Activated CD8-positive, alpha-beta memory T cell treated with anti-CD3 and anti-CD28 coated beads for 48 hours (primary cell): ENCODE data around the gene BEAN1.

Experiments used
- DNase-seq, 3 experiments: peaks; one replicate each; pipeline ENCODE4 v3.0.0-alpha.2; 2020; ENCODE audit warnings: low read depth in 2 of 3, low spot score in 2 of 3

Gene BEAN1

DNA sequence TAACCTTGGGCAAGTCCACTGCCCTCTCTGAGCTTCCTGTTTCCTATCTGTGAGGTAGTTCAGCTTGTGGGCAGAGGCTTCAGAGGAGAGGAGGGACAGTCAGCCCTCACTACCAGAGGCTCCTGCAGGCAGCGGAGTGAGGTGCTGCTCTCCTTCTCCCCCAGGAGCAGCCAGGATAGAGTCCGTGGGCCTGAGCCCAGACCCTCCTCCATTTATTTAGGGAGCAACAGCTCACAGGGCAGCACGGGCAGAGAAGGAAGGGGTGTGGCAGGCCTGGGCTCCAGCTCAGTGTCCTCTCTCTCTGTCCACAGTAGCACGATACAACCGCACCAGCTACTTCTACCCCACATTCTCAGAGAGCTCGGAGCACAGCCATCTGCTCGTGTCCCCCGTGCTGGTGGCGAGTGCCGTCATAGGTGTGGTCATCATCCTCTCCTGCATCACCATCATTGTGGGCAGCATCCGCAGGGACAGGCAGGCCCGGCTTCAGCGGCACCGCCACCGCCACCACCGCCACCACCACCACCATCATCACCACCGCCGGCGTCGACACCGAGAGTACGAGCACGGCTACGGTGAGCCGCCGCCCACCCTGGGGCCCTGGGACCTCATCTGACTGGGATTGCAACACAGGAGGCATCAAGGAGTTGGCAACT lies 42.3 kb downstream of the BEAN1 start:
- no peak for DNase-seq

DNA sequence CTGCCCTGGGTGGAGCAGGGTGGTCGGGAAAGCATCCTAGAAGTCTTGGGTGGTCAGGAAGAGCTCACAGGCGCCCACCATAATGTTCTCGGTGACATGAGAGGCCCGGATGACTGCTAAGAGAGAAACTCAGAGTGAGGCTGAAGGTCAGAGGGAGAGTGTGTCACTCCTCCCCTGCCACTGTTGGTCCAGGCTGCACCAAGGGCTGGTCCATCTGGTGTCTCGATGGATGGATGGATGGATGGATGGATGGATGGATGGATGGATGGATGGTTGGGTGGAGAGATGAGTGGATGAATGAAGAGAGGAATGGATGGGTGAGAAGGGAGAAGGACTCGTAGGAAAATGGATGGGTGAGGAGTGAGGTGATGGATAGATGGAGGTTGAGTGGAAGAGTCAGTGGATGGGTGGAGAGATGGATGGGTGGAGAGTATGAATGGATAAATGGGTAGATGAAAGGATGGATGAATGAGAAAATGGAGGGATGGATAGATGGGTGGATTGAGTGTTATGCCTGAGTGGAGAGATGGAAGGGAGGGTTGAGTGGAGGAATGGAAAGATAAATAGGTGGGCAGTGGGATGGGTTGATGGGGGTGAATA lies 43.0 kb downstream of the BEAN1 start:
- DNase-seq, result no peak

DNA sequence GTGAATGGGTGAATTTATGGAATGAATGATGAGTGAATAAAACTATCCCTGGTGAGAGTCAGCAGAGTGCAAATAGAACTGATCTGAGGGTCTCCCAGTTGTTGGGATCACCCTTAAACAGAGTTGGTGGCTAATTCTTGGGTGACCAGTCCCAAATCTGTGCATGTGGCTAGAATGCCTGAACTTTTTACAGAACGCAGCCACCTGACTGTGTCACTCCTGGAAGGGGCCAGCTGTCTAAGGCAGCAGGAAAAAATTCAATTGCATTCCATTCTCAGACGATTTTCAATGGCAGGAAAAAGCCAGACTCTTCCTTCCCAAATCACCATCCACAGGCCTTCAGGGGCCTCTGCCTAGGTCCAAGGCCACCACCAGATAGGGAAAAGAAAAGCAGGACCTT lies 43.5 kb downstream of the BEAN1 start:
- no peak for DNase-seq

DNA sequence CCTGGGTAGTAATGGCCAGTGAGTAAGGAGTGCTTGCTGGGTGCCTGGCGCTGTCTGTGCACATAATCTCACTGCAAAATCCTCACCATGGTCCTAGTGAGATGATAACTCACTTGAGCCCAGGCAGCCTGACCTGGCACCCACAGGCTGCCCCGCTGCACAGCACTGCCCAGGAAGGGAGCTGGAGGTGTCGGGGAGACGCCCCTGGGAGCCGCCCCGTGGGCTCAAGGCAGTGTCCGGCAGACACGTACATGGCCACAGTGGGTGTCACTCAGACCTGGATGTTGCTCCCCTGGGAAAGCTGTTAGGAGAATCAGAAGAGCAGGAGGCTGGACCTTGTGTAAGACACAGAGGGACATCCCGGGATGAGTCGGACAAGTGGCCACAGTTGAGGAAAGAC lies 44.2 kb downstream of the BEAN1 start:
- no peak for DNase-seq

DNA sequence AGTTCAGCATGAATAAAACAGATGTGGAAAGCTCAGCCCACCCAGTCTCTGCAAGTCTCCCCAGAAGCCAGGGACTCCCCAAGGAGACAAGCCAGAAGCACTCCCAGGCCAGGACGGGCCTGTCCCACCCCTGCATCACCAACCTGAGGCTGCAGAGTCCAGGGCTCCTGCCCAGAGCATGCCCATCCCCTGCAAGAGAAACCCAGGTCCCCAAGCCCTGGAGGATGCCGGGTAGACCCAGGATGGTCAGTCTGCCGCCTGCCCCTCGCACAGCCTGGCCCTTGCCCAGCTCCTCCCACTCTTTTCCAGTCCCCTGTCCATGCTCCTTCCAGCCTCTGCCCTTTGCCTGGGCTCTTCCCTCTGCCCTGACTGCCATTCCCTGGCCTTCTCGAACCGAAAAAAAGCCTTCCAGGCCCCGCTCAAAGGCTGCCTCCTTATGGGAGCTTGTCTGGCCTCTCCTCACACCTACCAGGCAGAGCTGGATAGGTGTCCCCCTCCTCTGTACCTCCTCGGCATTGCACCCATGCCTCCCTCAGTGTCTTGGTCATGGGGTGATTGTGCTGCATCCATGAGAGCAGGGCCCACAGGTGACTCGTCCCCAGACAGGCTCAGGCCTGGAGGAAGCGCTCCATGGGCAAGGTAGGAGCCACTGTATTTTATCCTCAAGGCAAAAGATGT lies 44.8 kb downstream of the BEAN1 start:
- DNase-seq, result no peak

DNA sequence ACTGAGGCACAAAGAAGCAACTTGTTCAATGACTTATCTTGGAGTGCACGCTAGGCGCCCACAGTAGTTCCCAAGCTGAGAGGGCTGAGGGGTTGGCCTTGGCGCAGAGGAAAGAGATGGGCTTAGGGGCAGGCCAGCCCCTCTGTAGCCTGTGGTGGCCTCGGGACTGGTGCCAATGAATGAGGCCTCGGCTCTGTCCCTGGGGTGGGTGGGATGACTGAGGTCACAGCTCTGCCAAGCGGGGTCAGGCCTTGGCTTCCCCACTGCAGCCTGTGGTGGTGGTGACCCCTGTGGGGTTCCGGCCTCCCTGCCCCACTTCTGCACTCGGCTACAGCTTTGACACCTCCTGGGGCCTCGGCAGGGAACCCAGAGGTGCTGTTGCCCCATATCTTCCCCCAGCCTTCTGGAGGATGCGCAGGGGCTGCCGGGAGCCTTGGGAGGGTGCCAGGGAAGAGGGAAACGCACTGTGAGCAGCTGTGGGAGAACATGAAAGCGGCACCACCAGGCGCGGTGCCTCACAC lies 46.0 kb downstream of the BEAN1 start:
- DNase-seq, result no peak

DNA sequence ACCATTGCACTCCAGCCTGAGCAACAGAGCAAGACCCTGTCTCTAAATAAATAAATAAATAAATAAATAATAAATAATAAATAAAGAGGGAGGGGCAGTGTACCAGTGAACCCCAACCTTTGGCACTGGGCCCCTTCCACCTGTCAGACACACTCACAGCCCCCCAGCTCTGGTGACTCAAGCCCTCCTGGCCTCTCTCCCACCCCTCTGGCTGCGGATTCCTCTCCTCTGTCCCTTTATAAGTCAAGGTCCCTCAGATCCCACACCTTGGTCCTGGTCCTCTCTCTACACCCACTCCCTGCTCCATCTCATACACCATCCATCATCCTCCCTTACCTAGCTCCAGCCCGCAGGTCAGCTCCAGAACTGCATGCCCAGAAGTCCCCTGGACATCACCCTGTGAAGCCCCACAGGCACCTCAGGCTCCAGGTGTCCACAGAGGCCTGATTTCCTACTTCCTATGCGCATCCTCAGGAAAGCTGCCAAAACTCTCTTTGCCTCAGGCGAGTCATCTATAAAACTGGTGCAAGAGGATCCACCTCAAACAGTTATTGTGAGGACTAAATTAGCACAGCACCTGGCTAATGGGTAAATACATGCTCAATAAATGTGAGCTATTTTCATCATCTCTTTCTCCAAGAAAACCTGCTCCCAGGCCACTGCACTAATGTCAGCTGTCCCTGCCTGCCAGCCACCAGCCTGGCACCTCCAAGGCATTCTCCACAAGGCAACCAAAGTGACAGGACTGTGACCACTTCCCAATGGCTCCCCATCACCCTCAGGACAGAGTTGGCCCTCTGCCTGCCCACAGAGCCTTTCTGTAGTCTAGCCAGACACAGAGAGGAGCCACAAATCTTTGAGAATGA lies 46.8 kb downstream of the BEAN1 start:
- DNase-seq, result no peak

DNA sequence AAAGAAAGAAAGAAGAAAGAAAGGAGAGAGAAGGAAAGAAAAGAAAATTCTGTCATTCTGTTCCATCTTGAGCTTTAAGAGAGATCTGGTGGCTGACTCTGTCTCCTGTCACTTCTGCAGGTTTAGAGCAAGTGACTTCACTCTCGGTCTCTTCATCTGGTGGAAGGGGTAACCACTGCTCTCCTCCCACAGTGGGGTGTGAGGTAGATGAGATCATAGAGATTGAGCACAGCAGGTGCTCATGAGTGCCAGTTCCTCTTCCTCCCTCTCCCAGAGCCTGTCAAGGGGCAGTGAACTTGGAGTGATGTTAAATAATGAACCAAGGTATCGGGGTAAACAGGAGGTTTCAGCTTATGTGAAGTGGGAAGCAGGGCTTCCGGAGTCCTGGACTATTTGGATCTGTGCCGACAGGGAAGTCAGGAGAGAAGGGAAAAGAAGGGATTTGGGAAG lies 47.7 kb downstream of the BEAN1 start:
- peak in 1 of 3 experiments; percentile 40 for DNase-seq

DNA sequence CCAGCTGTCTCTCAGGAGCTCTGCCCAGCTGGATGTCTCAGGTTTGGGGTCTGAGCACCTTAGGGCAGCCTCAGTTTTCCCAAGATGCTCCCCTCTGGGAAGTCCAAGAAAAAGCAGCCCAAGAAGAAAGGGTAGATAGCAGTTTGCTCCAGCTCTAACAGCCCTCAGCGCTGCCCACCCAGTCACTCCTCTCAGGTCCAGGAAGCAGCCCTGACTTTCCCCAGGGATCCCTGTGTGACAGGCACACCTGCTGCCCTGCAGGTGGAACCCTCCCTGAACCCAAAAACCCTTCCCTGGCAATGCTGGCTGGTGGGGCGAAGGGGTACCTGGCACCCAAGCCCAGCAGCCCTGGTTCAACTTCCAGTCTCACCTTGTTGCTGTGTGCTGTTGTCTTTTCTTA lies 48.1 kb downstream of the BEAN1 start:
- no peak for DNase-seq

DNA sequence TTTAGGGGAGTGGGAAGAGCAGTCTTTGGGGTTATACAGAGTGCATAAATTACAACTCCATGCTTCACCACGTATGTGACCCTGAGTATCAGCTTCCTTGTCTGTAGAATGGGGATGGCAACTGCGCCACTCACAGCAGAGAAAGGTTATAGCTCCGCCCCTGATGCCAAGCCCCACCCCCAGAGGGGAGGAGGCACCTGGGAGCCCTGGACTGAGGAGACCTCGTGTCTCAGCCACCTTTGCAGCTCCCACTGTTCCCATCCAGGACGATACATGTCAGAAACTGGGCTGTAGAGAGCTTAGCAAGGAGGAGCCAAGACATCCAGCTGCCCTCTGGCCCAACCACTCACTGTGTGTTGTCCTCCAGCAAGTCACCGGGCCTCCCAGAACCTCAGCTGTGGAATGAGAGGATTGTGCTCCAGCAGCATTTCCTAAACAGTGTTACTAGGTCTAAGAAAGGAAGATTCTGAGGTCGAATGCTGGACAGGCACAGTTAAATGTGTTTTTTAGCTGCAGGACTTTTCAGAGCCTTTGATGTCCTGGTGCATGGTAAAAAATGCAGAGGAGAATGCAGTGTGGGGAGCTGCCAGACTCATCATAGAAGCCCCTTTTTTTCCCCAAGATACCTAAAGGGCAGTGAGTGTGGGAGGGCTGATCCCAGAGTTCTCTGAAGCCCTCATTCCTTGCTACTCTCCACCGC lies 49.4 kb downstream of the BEAN1 start:
- peak in 1 of 3 experiments; percentile 29 for DNase-seq

DNA sequence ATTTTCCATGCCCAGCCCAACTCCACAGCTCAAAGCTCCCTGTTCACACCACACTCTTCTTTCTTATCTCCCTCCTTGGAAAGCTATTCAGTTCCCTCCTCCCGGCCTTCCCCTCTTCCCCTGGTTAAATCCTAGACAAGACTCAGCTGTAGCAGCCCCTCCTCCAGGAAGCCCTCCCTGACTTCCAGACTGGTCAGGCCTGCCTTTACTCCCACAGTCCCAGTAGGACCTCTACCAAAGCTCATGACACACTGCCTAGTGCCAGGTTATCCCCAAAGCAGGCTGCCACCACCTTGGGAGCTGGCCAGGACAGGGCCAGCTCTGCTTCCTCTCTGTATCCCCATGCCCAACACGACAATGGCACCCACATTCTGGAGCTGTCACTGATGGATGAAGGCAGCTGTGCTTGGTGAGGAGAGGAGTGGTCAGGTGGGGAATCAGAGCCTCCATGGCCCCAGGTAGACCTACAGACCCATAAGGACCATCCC lies 50.0 kb downstream of the BEAN1 start:
- DNase-seq, result no peak

DNA sequence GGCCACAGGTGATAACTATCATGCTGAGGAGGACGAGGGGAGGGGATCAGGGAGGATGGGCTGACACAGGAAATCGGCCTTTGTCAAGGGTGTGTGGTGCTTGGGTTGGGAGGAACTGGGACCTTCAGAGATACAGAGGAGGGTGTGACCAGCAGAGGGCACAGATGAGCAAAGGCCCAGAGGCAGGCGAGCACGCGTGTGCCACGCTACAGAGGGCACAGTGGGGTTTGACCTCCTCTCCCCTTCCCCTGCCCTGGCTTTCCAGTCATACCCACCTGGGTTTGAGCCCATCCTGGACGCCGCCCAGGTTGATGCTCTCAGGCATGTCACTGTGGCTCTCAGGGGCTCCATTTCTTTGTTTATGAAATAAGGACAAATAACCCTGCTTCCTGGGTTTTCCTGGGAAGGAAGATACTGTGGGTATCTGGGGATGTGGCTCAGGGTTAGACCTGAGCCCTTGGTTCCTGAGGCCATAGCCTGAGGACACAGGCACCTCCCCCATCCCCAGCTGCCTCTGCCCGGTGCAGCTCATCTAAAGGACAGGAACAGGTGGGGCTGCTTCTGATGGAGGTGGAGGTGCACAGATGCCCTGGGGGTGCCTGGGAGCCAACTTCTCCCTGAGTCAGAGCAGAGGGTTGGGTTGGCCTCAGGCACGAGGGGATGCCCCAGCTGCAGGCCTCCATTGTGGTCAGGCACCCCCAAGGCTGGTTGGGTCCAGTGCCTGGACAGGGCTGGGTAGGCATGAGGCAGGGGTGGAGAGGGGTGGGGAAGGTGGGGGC lies 51.8 kb downstream of the BEAN1 start:
- DNase-seq, result peak; percentile 46 to 51 (median 49)

DNA sequence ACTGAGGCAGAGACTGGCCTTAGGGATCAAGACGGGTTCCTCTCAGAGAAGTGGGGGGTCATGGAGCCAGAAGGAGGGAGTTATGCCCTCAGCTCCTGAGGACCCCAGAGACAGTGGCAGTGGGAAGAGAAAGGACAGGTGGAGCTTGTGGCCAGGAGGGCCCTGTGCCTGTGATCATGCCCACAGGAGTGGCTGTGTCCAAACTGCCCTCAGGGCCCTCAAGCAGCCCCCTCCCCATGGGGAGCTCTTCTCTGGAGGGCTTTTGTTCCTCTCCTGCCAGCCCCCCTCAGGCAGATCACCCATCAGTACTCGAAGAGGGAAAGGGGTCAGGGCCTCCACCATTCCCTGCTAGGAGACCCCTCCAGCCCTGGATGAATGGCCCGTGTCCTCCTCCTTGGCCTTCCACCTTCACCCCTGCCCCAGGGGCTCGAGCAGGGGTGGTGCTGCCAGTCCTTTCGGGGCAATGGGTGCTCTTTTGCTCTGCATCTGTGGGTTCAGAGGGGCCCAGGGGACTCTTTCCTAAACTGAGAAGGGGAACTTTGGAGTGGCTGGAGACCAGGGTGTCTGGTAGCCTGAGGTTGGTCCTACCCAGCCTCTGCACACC lies 52.7 kb downstream of the BEAN1 start:
- no peak for DNase-seq

DNA sequence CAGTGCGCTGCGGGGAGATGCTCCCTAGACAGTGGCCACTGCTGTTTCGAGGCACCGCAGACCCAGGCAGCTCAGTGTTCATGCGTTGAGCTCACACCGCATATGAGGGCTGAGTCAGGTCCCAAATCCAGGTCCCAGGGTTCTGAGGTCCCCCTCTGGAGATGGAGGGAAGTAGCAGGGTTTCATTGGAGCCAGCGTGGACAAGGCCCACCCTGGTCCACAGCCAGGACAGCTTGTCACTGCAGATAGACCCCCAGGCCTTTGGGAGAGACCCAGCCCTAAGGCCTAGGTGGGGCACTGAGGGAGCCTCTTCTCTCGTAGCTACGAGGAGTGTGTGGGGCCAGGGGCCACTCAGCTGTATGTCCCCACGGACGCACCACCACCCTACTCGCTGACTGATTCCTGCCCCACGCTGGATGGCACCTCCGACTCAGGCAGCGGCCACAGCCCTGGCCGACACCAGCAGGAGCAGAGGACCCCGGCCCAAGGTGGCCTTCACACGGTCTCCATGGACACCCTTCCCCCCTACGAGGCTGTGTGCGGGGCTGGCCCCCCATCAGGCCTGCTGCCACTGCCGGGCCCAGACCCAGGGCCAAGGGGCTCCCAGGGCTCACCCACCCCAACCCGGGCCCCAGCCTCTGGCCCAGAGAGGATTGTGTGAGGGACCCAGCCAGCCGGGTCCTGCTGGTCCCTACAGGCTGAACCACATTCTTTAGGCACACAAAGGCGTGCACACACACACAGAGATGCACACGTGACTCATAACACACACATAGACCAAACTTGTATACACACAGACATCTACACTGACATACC lies 53.4 kb downstream of the BEAN1 start:
- no peak for DNase-seq

DNA sequence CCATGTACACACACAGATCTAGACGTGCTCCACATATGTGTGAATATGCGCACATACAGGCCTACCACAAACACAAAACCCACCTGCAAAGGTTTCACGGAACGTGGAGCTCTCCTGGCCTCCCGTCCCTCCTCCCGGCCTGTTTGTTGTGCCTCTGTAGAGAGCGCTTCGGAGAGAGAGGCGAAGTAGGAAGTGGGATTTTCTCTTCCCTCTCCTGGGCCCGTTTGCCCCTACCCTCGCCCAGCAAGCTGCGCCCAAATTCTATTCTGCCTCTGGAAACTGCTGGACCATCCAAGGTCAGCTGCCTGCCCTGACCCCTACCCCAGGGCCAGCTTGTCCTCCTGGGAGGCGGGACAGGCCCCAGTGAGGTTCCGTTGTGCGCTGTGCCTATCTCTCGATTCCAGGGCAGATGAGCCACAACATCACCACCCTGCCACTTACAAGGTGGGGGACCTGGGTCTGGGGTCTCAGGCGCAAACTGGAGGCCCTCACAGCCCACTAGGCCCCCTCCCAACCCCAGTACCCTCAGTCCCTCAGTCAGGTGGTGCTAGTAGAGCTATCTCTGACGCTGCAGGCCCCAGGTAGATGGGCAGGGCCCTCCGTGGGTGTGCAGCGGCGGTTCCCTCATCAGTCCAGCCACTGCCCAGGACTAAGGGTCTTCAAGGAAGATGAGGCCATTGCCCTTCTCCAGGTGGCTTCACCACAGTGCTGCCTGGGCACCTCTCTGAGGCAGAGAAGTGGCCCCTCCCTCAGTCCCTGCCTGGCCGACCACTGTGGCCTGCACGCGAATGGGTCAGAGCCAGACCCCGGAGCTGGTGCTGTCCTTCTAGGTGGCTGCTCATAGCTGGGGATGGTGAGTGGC lies 54.2 kb downstream of the BEAN1 start:
- DNase-seq, result no peak

DNA sequence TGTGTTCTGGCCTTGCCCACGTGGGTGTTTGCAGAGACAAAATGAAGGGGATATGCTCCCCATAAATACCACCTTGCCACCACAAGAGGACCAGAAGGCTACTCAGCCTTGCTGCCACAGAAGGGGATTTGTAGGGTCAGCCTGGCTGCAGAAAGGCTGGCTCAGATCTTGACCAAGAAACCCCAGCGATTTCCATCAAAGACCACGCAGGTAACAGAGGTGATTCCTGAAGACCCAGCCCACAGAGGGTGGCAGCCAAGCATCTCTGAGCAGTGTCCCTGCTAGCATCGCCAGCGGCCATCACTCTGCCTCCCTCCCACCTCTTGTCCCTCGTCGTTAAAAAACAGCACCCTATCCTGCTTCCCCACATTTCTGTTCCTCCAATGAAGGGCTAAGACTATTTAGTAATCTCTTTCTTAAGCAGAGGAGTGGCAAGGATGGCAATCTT lies 54.9 kb downstream of the BEAN1 start:
- DNase-seq, result no peak

DNA sequence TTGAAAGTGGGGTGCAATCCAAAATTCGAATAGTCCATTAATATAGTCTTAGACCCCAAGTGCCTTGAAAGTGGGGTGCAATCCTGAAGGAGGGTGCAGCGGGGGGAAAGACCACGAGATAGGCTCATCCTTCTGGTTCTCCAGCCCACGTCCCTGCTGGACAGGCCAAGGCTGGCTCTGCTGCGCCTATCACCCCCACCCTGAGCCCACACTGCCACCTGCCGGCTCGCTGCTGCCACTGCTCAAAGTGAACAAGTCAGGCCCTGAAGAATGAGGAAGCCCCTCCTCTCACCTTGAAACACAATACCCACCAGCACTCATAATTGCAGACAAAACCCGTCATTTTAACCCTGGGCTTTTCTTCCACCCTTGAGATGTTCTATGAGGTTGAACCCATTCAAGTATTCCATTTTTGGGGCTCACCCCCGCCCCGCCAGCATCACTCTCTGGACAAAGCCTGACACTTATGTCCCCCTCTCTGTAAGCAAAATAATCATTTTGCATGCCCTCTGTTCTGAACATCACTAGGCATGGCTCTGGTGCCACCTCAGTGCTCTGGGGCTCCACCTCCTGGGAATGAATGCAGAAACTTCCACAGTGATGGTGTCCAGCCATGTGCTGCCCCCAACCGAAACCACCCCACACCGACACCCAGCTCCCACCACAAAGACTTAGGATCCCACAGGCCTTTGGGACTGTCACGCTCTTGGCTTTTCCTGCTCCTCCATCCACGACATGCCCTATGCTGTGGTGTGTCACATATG lies 56.8 kb downstream of the BEAN1 start:
- DNase-seq, result peak; percentile 44 to 65 (median 61)
